Glomerular visceral epithelial cell (primary cell): ENCODE results near the gene MAP3K2.
"Not testable (repeated sequence)": the region's sequence is repeated elsewhere in the genome, so short reads cannot be mapped to it uniquely, and the experiment has no call there.

Experiments
- DNase-seq: peaks from one replicate; pipeline ENCODE4 v3.0.0-alpha.2; 2016; ENCODE audit errors: extremely low spot score

The MAP3K2 gene

DNA sequence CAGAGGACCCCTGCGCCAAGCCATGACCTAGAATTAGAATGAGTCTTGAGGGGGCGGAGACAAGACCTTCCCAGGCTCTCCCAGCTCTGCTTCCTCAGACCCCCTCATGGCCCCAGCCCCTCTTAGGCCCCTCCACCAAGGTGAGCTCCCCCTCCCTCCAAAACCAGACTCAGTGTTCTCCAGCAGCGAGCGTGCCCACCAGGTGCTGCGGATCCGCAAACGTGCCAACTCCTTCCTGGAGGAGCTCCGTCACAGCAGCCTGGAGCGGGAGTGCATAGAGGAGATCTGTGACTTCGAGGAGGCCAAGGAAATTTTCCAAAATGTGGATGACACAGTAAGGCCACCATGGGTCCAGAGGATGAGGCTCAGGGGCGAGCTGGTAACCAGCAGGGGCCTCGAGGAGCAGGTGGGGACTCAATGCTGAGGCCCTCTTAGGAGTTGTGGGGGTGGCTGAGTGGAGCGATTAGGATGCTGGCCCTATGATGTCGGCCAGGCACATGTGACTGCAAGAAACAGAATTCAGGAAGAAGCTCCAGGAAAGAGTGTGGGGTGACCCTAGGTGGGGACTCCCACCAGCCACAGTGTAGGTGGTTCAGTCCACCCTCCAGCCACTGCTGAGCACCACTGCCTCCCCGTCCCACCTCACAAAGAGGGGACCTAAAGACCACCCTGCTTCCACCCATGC, 33.5 kb upstream of the MAP3K2 start:
- no peak for DNase-seq

- no peak for DNase-seq
Measured at GRCh38 chr2:127420039-127420864, 32.5 kb upstream of the MAP3K2 start.

- no peak for DNase-seq
Measured at GRCh38 chr2:127419448-127420038, 31.8 kb upstream of the MAP3K2 start.

DNA sequence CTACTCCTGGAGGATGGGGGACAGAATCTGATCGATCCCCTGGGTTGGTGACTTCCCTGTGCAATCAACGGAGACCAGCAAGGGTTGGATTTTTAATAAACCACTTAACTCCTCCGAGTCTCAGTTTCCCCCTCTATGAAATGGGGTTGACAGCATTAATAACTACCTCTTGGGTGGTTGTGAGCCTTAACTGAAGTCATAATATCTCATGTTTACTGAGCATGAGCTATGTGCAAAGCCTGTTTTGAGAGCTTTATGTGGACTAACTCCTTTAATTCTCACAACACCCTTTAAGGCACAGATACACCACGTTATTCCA, 31.3 kb upstream of the MAP3K2 start:
- DNase-seq: no peak

- no peak for DNase-seq
Measured at GRCh38 chr2:127418300-127419111, 30.7 kb upstream of the MAP3K2 start, which contains the start of gene PROC. Gene PROC, plus strand, starts transcription at chr2:127418427. Its CDS starts 1,516 bp downstream, at chr2:127419943.

DNA sequence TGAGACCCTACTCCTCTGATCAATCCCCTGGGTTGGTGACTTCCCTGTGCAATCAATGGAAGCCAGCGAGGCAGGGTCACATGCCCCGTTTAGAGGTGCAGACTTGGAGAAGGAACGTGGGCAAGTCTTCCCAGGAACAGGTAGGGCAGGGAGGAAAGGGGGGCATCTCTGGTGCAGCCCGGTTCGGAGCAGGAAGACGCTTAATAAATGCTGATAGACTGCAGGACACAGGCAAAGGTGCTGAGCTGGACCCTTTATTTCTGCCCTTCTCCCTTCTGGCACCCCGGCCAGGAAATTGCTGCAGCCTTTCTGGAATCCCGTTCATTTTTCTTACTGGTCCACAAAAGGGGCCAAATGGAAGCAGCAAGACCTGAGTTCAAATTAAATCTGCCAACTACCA, 29.6 kb upstream of the MAP3K2 start:
- no peak for DNase-seq

GRCh38 chr2:127416506-127417001, 28.8 kb upstream of the MAP3K2 start:
- no peak for DNase-seq

- peak; percentile 72 for DNase-seq
Measured at GRCh38 chr2:127415593-127416505, 28.1 kb upstream of the MAP3K2 start.

GRCh38 chr2:127414638-127415592, 27.1 kb upstream of the MAP3K2 start:
- no peak for DNase-seq

GRCh38 chr2:127413782-127414637, 26.2 kb upstream of the MAP3K2 start:
- DNase-seq: no peak

DNA sequence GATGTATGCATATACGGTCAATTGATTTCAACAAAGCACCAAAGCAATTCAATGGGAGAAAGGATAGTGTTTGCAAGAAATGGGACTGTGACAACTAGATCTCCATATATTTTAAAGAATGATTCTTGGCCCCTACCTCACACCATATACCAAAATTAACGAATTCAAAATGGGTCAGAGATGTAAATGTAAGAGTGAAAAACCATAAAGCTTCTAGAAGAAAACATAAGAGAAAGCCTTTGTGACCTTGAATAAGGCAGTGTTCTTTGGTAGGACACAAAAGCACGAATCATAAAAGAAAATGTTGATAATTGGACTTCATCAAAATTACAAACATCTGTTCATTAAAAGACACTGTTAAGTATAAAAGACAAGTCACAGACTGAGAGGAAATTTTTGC, 25.4 kb upstream of the MAP3K2 start:
- DNase-seq: no peak

GRCh38 chr2:127411653-127412369, 24.0 kb upstream of the MAP3K2 start:
- no peak for DNase-seq

- peak; percentile 69 for DNase-seq
Measured at GRCh38 chr2:127410871-127411652, 23.3 kb upstream of the MAP3K2 start.

DNA sequence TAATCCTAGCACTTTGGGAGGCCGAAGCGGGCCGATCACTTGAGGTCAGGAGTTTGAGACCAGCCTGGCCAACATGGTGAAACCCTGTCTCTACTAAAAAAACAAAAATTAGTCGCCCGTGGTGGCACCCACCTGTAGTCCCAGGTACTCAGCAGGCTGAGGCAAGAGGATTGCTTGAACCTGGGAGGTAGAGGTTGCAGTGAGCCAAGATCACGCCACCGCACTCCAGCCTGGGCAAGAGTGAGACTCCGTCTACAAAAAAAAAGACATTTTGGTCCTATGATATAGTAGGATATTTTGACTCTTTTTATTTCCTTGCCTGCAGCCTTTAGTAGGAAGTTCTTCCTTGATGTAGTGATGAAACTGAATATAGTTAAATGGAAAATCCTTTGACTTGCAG, 21.9 kb upstream of the MAP3K2 start:
- DNase-seq: not testable (repeated sequence)

DNA sequence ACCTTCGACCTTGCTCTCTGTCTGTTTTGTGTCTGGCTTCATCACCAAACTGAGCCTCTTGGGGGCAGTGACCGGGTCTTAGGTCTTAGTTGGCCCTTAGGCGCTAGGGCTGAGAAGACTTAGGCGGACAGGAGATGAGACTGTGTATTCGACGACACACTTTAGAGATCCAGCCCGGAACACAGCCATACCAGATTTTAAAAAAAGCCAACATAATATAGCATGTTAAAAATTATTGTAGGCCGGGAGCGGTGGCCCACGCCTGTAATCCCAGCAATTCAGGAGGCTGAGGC, 21.0 kb upstream of the MAP3K2 start:
- DNase-seq: no peak

- peak; percentile 98 for DNase-seq
Measured at GRCh38 chr2:127408004-127408806, 20.4 kb upstream of the MAP3K2 start.

DNA sequence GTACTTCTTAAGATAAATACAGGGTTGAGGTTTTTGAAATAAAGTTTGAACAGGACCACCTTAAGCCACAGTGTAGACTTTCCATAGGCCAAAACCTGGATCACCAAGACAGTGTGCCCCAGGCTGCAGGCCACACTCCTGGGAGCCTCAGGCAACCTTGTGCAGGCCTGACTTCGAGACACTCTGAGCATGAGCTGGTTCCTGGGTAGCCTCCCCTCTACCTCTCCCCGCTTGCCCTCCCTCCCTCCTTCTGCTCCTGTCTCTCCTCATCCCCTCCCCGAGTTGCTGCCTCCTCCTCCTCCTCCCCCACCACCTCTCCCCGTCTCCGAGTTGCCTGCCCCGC, 19.9 kb upstream of the MAP3K2 start:
- no peak for DNase-seq
